Measurements from ENCODE around the gene PDZRN3.

The PDZRN3 gene

DNA sequence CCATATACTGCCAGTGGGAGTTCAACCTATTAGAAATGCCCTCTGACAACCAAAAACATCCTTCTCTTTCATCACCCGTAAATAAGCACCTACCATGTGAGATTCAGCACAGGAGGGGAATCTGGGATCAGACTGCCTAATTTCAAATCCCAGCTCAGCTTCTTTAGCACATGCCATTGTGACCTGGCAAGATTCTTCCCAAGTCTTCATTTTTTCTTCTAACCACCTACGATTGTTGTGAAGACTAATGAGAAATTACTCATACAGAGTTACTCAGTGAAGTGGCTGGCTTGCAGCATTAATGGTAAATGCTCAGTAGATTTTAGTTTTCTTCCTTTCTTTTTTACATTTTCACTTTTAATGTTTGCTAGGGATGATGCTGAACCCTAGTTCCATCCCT lies 176.7 kb downstream of the PDZRN3 start:
- H3K4me3 ChIP-seq (ENCODE audit: low read depth, low read length), result no peak overlapping the region
- DNase-seq (ENCODE audit: low read depth), result no peak
- TF ChIP-seq, protein P1, sequence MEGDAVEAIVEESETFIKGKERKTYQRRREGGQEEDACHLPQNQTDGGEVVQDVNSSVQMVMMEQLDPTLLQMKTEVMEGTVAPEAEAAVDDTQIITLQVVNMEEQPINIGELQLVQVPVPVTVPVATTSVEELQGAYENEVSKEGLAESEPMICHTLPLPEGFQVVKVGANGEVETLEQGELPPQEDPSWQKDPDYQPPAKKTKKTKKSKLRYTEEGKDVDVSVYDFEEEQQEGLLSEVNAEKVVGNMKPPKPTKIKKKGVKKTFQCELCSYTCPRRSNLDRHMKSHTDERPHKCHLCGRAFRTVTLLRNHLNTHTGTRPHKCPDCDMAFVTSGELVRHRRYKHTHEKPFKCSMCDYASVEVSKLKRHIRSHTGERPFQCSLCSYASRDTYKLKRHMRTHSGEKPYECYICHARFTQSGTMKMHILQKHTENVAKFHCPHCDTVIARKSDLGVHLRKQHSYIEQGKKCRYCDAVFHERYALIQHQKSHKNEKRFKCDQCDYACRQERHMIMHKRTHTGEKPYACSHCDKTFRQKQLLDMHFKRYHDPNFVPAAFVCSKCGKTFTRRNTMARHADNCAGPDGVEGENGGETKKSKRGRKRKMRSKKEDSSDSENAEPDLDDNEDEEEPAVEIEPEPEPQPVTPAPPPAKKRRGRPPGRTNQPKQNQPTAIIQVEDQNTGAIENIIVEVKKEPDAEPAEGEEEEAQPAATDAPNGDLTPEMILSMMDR (IDR thresholded peaks at IDR 0.05; ENCODE audit: insufficient read depth, low read depth, low read length, missing control alignments), result no peak

DNA sequence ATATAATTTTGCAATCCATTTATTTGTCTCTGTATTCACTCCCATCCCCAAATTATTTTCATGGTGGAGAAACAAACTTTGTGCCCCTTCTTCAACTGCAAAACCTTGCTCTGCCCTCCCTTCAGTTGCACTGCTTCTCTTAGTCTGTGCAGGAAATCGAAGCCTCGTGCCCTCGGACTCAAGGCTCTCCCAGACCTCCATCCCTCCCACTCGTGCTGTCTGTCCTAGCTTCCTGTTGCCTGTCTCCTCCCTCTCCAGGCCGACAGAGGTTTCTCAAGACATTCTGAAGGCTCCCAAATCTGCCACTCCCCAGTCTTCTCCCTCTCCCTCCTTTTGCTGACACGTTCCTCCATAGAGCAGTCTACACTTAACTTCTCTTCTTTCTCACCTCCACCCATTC lies 177.6 kb downstream of the PDZRN3 start:
- TF ChIP-seq, protein P1 (IDR thresholded peaks at IDR 0.05; ENCODE audit: insufficient read depth, low read depth, low read length, missing control alignments), result no peak
- H3K4me3 ChIP-seq (ENCODE audit: low read depth, low read length), result no peak overlapping the region
- no peak for DNase-seq (ENCODE audit: low read depth)

DNA sequence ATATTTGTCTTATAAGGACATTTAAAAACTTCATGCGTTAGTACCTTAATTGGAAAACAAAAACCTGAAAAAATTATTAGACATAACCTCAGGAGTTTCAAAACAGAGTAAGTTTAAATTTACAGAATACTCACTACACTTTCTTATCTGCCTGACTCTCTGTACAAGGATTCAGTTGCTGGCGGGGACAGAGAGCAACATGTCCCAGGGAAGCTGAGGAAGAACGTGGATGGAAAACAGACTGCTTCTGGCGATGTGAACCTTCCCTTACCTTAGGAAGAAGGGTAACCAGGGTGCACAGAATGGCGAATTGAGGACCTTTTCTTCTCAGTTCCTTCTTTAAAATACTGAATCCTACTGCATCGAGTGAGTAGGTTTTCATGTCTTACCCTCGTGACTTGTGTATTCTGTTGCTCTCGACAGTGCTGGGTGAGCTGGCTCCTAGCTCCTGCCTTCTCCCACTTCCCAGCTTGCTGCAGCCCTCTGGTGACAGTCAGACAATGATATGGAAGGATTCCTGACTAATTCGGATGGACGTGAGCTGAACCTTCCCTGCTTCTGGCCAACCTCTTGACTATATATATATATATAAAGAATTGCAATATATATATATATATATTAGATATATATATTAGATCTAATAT lies 178.2 kb downstream of the PDZRN3 start:
- TF ChIP-seq, protein P1 (IDR thresholded peaks at IDR 0.05; ENCODE audit: insufficient read depth, low read depth, low read length, missing control alignments), result no peak
- H3K4me3 ChIP-seq (ENCODE audit: low read depth, low read length), result no peak overlapping the region
- DNase-seq (ENCODE audit: low read depth), result no peak

DNA sequence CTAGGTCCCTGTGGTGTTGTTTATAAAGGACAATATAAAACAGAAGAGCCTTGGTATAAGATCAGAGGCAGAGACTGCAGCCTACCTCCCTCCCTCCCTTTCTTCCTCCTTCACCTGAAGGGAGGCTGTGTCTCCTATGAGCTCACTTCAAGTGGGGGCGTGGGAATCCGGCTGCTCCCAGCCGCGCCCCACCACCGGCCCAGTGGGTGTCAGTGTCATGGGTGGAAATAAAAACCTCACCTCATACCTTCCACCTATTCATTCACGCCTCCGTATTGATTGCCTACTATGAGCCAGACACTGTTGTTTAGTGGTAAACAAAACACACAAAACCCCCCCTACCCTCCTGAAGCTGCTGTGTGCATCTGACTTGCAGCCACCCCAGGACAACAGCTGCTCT lies 181.9 kb downstream of the PDZRN3 start:
- TF ChIP-seq, protein P1 (IDR thresholded peaks at IDR 0.05; ENCODE audit: insufficient read depth, low read depth, low read length, missing control alignments), result no peak
- no peak for DNase-seq (ENCODE audit: low read depth)
- H3K4me3 ChIP-seq (ENCODE audit: low read depth, low read length), result no peak overlapping the region

DNA sequence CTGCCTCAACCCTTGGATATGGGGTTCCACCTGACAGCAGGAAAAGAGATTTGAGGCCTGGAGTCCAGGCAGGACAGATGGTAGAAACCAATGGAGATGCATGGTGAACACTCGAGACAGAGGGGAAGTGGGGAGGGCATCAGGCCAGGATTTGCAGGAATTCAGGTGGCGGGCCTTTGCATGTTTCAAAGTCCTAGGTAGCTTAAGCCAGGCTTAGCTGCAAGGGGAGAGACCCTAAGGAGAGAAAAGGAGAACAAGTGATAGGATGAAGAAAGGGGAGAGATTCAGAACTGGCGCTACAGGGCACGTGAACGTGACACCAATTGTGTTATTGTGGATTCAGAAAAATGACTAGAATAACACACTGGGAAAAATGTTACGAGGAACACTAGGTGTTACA lies 182.6 kb downstream of the PDZRN3 start:
- TF ChIP-seq, protein P1 (IDR thresholded peaks at IDR 0.05; ENCODE audit: insufficient read depth, low read depth, low read length, missing control alignments), result no peak
- H3K4me3 ChIP-seq (ENCODE audit: low read depth, low read length), result no peak overlapping the region
- no peak for DNase-seq (ENCODE audit: low read depth)

DNA sequence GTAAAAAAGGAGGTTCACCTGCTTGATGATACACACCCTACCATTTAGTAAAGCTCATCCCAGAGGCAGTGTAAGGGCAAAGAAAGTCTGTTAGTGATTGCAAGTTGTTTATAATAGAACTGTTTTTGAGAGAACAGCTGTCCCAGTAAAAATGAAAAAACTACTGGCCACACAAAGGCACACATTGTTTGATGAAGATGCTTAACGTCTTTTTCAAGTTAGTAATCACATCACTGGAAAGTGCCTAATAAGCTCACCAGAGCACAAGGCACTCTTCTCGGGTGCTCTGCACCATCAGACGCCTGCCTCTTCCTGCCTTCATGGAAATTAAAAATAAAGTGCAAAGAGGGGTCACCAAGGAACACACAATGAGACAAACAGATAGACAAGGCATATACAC lies 186.9 kb downstream of the PDZRN3 start:
- TF ChIP-seq, protein P1 (IDR thresholded peaks at IDR 0.05; ENCODE audit: insufficient read depth, low read depth, low read length, missing control alignments), result no peak
- no peak overlapping the region for H3K4me3 ChIP-seq (ENCODE audit: low read depth, low read length)
- DNase-seq (ENCODE audit: low read depth), result no peak

DNA sequence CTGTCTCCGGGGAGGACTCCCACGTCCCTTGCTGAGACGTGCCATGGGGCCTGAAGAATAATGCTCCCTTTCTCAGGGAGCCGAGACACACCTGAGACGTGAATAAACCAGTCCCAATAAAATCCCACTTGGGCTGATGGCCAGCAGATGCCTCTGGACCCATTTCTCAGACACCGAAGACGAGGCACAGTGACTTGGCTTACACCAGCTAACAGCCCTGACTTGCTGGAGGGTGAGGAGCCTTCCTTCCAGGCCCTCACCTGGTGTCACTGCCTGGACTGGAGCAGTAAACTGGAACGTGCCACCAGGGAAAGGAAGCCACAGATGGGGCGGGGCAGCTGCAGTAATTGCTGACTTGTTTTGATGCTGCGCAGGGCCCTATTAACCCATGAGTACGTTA lies 189.7 kb downstream of the PDZRN3 start:
- no peak for DNase-seq (ENCODE audit: low read depth)

More for the DNA sequence above, 189.7 kb downstream of the PDZRN3 start:
- TF ChIP-seq, protein P1 (IDR thresholded peaks at IDR 0.05; ENCODE audit: insufficient read depth, low read depth, low read length, missing control alignments), result no peak
- no peak overlapping the region for H3K4me3 ChIP-seq (ENCODE audit: low read depth, low read length)

Data from GM12865 (cell line).